ENCODE data around the gene GABRR1.
"Not testable (repeated sequence)": the region's sequence is repeated elsewhere in the genome, so short reads cannot be mapped to it uniquely, and the experiment has no call there.

Gene GABRR1

DNA sequence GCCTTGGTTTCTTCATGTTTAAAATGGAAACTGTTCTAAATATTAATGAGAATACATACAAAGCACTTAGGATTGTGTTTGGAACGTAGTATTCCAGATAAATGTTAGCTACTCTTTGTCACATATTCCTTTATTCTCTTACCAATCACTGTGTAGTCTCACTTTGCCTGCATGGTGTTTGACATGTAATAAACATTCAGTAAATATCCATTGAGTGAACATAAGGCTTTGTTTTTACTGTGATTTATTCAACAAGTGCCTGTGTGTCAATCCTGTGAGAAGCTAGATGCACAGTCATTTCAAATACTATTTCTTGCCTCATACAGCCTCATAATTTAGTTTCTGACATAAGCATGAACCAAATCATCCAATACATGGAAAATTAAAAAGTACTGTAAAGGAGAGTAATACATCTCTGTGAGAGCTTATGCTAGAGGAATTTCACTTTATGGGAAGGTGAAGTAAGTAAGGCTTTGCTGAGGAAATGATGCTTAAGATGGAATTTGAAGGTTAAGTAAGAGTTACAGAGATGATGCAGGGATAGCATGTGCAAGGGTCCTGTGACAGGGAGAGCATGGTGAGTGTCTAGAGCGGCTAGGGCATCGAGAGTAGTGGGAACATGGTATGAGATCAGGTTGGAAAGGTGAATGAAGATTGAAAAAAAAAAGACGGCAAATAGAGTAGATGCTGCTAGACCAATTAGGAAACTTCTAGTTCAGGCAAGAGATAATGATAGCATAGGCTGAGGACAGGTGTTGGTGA is 56.6 kb downstream of the GABRR1 start:
- DNase-seq (ENCODE audit: low read depth in 2 of 2) = no peak

- DNase-seq (ENCODE audit: low read depth in 2 of 2) = no peak
Observed at GRCh38 chr6:89154131-89154530, 63.0 kb downstream of the GABRR1 start.

DNA sequence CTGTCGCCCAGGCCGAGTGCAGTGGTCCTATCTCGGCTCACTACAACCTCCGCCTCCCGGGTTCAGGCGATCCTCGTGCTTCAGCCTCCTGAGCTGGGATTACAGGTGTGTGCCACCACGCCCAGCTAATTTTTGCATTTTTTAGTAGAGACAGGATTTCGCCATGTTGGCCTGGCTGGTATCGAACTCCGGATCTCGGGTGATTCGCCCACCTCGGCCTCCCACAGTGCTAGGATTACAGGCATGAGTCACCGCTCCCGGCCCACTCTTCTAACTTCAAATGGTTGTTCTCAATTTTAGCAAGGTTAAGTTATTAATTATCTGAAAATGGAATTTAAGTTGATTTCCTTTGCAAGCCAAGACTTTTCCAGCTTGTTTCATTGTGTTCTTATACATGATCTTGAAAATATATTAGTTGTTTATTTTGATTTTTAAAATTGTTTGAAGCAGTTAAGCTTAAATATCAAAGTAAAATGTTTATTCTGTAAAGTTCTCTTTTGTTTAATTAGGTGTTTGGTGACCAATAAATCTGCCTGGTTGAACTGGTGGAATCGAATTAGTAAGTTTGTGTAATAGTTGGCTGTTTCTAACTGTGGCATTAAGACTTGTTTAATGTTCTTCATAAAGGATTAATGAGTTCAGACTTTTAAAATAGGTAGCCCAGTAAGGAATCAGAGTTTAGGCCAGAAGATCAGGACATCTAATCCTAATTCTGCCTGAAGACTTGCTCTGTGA is 69.0 kb downstream of the GABRR1 start:
- no peak for DNase-seq (ENCODE audit: low read depth in 2 of 2)

- no peak for DNase-seq (ENCODE audit: low read depth in 2 of 2)
Observed at GRCh38 chr6:89146718-89147700, 70.1 kb downstream of the GABRR1 start.

- DNase-seq (ENCODE audit: low read depth in 2 of 2) = peak; percentile 29 to 44
Observed at GRCh38 chr6:89145956-89146717, 71.0 kb downstream of the GABRR1 start, which contains the start of gene PM20D2. PM20D2 (plus strand) TSS chr6:89146055; CDS start chr6:89146145, 90 bp downstream.

DNA sequence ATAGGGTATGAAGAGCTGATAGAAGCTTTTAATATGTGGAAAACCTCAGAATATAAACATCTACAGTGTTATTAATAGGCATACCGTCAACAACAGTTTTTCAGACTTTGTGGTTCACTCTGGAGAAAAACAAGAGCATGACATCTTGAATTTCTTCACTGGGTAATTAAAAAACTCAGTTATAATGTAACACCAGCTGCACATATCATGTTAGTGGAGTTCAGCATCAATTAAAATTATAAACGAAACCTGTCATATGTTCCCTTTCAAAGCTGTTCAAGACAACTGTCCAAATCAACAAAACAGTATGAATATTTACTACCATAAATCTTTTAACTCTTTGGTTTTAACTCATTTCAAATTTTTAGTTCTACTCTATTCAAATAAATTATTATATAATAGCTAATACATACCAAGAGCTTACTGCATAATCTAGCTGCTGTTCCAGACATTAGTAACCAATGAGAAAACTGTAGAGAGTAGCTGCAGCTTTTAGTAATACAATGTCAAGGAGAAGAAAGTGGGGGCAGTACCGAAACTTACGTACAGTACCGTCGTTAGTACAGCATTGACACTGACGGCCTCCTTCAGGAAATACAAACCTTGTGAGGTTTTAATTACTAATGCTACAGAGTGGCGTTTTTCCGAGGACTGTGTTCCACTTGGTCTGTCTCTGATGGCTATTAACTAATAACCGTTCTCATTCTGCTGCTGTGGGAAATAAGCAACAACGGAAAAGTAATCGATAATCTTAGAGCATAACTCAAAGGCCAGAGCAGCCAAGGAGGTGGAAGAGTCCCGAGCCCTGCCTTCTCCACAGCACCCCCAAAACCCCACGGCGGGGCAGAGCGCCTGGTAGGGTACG is 71.8 kb downstream of the GABRR1 start:
- DNase-seq (ENCODE audit: low read depth in 2 of 2) = no peak

DNA sequence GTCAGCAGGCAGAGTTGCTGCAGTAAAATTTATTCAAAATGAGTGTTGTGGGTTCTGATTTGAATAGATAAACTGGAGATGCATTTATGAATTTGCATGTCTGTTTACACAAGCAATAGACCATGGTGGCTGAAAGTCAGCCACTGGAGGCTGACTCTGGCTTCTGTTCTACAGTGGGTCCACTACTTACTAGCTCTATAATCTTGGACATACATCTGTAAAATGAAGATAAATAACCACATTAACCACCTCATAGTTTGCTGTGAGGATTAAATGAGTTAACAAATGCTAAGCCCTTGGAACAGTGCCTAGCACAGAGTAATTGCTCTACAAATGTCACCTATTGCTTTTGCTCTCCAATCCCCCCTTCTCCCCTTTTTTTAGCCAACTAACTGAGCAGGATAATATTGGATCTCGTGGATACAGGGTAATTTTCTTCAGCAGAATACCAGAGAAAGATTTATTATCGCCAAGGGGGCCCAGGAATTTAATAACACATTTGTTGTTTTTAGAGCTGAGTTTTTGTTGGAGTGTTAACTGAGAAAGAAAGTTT is 72.7 kb downstream of the GABRR1 start:
- DNase-seq (ENCODE audit: low read depth in 2 of 2) = no peak

DNA sequence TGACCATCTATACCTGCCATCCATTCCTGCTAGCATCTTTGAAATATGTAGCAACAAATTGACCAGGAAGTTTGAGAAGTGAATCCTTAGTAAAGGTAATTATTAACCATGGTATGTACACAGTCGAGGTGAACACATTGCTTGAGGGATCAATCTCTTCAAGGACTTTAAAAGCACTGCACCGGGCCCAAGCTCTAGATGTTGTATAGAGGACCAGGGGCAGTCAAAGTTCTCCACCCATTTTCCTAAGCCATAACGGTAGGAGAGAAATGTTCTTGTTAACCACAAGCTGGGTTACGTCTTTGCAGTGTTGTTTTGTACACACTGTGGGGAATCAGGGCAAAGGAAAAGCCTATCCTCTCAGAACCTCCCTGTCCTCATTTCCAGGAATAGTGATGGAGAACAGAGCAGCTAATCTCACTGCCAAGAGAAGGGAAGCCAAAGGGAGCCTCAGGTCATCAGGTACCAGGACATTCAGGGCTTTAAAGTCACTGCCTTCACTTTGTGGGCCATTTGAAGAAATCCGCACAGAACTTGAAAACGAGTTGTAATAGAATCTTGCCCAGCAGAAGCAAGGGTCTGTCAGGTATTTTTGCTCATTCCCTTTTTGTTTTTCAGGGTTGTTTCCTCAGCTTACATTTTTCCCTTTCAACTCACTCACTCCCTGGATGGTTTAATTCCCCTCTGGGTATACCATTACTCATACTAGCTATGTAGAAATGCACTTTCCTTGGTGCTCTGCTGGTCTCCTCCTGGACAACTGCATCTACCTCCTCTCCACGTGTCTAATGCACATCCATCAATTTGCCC is 76.6 kb downstream of the GABRR1 start:
- DNase-seq (ENCODE audit: low read depth in 2 of 2) = no peak

GRCh38 chr6:89139509-89140346 is 77.4 kb downstream of the GABRR1 start:
- no peak for DNase-seq (ENCODE audit: low read depth in 2 of 2)

DNA sequence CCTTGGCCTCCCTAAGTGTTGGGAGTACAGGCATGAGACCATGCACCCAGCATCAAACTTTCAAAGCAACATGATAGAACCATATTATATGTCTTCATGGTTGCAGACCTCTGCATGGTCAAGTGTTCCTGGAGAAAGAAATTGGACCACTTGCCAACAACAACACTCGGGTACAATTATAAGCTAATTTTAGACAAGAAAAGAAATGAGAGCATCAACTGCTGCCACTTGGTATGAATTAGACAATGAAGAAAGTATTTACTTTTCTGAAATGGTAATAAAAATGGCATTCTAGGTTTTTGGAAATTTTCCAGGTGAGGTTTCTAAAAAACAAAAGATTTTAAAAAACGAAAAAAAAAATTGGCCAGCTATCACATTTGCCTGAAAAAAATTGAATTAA is 79.0 kb downstream of the GABRR1 start:
- no peak for DNase-seq (ENCODE audit: low read depth in 2 of 2)

GRCh38 chr6:89134723-89135122 is 82.4 kb downstream of the GABRR1 start:
- DNase-seq (ENCODE audit: low read depth in 2 of 2) = no peak

- no peak for DNase-seq (ENCODE audit: low read depth in 2 of 2)
Observed at GRCh38 chr6:89133981-89134380, 83.2 kb downstream of the GABRR1 start.

DNA sequence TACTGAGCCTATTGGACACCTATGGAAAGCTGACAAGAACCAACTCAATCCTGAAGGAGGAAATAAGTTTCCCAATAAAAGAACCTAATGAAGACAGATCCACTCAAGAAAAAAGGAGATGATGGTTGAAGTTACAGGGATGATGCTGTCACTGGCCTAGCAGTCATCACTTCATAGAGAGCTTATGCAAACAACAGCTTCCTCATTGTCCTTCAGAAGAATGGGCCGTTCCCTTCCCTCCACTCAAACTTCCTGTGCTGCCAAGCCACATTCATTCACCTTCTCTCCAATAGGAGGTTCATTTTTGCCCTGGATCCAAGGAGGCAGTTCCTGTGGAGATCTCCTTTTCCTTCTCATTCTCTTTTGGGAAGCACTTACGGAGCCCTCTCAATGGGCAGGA is 85.1 kb downstream of the GABRR1 start:
- DNase-seq (ENCODE audit: low read depth in 2 of 2) = no peak

GRCh38 chr6:89131599-89131998 is 85.6 kb downstream of the GABRR1 start:
- no peak for DNase-seq (ENCODE audit: low read depth in 2 of 2)

DNA sequence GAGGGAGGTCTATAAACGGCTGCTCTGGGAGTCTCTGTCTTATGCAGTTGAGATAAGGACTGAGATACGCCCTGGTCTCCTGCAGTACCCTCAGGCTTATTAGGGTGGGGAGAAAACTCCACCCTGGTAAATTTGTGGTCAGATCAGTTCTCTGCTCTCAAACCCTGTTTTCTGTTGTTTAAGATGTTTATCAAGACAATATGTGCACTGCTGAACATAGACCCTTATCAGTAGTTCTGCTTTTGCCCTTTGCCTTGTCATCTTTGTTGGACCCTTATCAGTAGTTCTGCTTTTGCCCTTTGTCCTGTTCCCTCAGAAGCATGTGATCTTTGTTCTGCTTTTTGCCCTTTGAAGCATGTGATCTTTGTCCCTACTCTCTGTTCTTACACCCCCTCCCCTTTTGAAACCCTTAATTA is 88.9 kb downstream of the GABRR1 start:
- DNase-seq (ENCODE audit: low read depth in 2 of 2) = not testable (repeated sequence)
